HepG2 (cell line): ENCODE results near the gene NINL. TPM values are rescaled to one million over a fixed set of nuclear protein-coding genes. Genes with fewer than 3 reads are reported as not detected.

ENCODE experiments used
- ATAC-seq: fragments of 200-7000 bp; cut with Tn5 transposase; 3 replicates; pipeline ENCODE4 v1.9.1; 2020; ENCODE audit warnings: mild to moderate bottlenecking, moderate library complexity
- BruUV-seq: library from RNA; stranded (reverse); fragments of 400-500 nt; replicated peaks from 2 replicates; lab custom pipeline; 2021; lab: Mats Ljungman, UMichigan
- CTCF ChIA-PET: fragments of 300-600 bp; formaldehyde crosslinking; extraction: SDS; loops from one replicate; lab custom pipeline; 2021; ENCODE audit warnings: low total read pairs, inconsistent platforms, low intra/inter-chr PET ratio; lab: Yijun Ruan, JAX
- POLR2A ChIA-PET: fragments of 350-600 bp; sonication (Branson Sonifier 250); formaldehyde crosslinking; loops from one replicate; lab custom pipeline; 2020; ENCODE audit warnings: antibody characterized with exemption, inconsistent platforms; lab: Yijun Ruan, JAX
- DNase-seq: peaks from one replicate; pipeline ENCODE4 v3.0.0-alpha.2; 2015; ENCODE audit warnings: low spot score
- FAIRE-seq: peaks from 3 replicates; lab custom pipeline; 2011; peaks lifted over from hg19 to GRCh38; lab: Jason Lieb, UNC
- H2AFZ ChIP-seq: one replicate; pipeline ENCODE4 v1.6.1; 2011; ENCODE audit warnings: low read length, inconsistent platforms
- H3K27ac ChIP-seq: fragments of 300-600 bp; 3 replicates; pipeline ENCODE4 v1.8.0; 2011; ENCODE audit warnings: mixed run types, mild to moderate bottlenecking, mixed read lengths, low read length, inconsistent platforms; ENCODE audit not compliant: insufficient read depth; ENCODE audit errors: extremely low read length
- H3K27me3 ChIP-seq, 2 experiments: fragments of 200-600 bp in 1 of 2; 2 replicates in 1 of 2; 3 replicates in 1 of 2; pipeline versions ENCODE4 v1.6.0 to v1.8.0; 2011; ENCODE audit warnings: low read length in 2 of 2, mild to moderate bottlenecking in 2 of 2, moderate library complexity in 2 of 2, inconsistent platforms in 1 of 2; ENCODE audit not compliant: insufficient read depth in 2 of 2, control insufficient read depth in 1 of 2
- H3K36me3 ChIP-seq, 2 experiments: fragments of 200-600 bp in 1 of 2; replicated peaks in 1 of 2; 2 replicates in 1 of 2; 3 replicates in 1 of 2; pipeline versions ENCODE4 v1.5.1 to v1.8.0; 2011; ENCODE audit warnings: low read length in 2 of 2, inconsistent platforms in 1 of 2; ENCODE audit not compliant: insufficient read depth in 2 of 2, control insufficient read depth in 1 of 2
- H3K4me1 ChIP-seq: 2 replicates; pipeline ENCODE4 v1.5.1; 2012; ENCODE audit warnings: low read length, inconsistent platforms; ENCODE audit not compliant: insufficient read depth
- H3K4me2 ChIP-seq: 2 replicates; pipeline ENCODE4 v1.6.0; 2011; ENCODE audit warnings: low read depth, low read length, inconsistent platforms
- H3K4me3 ChIP-seq, 3 experiments: fragments of 200-600 bp in 1 of 3; sonication (generic), shearing (Covaris generic) in 1 of 3; replicated peaks in 1 of 3; 2 replicates each; pipeline ENCODE4 v1.5.1; 2011 to 2016; ENCODE audit warnings: low read length in 3 of 3, inconsistent platforms in 2 of 3, low read depth in 2 of 3, mild to moderate bottlenecking in 2 of 3, control low read depth in 1 of 3, mixed read lengths in 1 of 3; ENCODE audit not compliant: insufficient read depth in 1 of 3
- H3K79me2 ChIP-seq: one replicate; pipeline ENCODE4 v1.6.1; 2011; ENCODE audit warnings: low read length, inconsistent platforms; ENCODE audit not compliant: insufficient read depth
- H3K9ac ChIP-seq: 2 replicates; pipeline ENCODE4 v1.6.0; 2011; ENCODE audit warnings: mild to moderate bottlenecking, low read depth, low read length, inconsistent platforms; ENCODE audit not compliant: insufficient read depth
- H3K9me3 ChIP-seq: 2 replicates; pipeline ENCODE4 v1.5.1; 2012; ENCODE audit warnings: mild to moderate bottlenecking, low read length
- H4K20me1 ChIP-seq: 2 replicates; pipeline ENCODE4 v1.6.0; 2011; ENCODE audit warnings: inconsistent platforms, mild to moderate bottlenecking, low read length, moderate library complexity; ENCODE audit not compliant: insufficient read depth
- AGO2 ChIP-seq: fragments of 200-400 bp; formaldehyde crosslinking; optimal IDR thresholded peaks from 2 replicates; pipeline ENCODE3; 2017; ENCODE audit warnings: mild to moderate bottlenecking, low read depth, low read length, moderate library complexity
- ATF2 ChIP-seq: sonication (generic); formaldehyde crosslinking; IDR thresholded peaks from 2 replicates; pipeline ENCODE4 v1.4.0; 2020; ENCODE audit warnings: missing genetic modification reagents
- HNF1B ChIP-seq: sonication (generic); formaldehyde crosslinking; IDR thresholded peaks from 2 replicates; pipeline ENCODE4 v1.5.1; 2020; ENCODE audit warnings: mild to moderate bottlenecking, moderate library complexity, missing genetic modification reagents
- HOXA7 ChIP-seq: sonication (generic); formaldehyde crosslinking; IDR thresholded peaks from 2 replicates; pipeline ENCODE4 v1.8.1; 2022; ENCODE audit warnings: mild to moderate bottlenecking, missing genetic modification reagents, moderate library complexity
- KLF16 ChIP-seq, 2 experiments: sonication (generic) in 1 of 2; formaldehyde crosslinking in 1 of 2; IDR thresholded peaks; 2 replicates each; pipeline versions ENCODE4 v1.6.1 to v1.8.0; 2016 to 2023; ENCODE audit warnings: missing genetic modification reagents in 2 of 2, missing compliant biosample characterization in 1 of 2
- POGZ ChIP-seq: sonication (generic); formaldehyde crosslinking; IDR thresholded peaks from 2 replicates; pipeline ENCODE4 v1.4.0; 2020; ENCODE audit warnings: mild to moderate bottlenecking, missing genetic modification reagents
- RBM22 ChIP-seq: fragments of 200-400 bp; formaldehyde crosslinking; optimal IDR thresholded peaks from 2 replicates; pipeline ENCODE3; 2017; ENCODE audit warnings: mild to moderate bottlenecking, low read length, moderate library complexity
- RBM39 ChIP-seq: fragments of 200-400 bp; formaldehyde crosslinking; IDR thresholded peaks from one replicate; pipeline ENCODE4 v1.6.1; 2018; ENCODE audit warnings: antibody characterized with exemption, mild to moderate bottlenecking, low read depth, low read length; ENCODE audit not compliant: poor library complexity, severe bottlenecking
- SAP130 ChIP-seq: IDR thresholded peaks from 2 replicates; pipeline ENCODE4 v1.6.1; 2016; ENCODE audit warnings: low read depth
- TBX2 ChIP-seq: sonication (generic); formaldehyde crosslinking; IDR thresholded peaks from 2 replicates; pipeline ENCODE4 v1.5.0; 2020; ENCODE audit warnings: missing genetic modification reagents, mild to moderate bottlenecking, borderline replicate concordance
- TP53 ChIP-seq: sonication (generic); formaldehyde crosslinking; conservative IDR thresholded peaks from 2 replicates; pipeline ENCODE4 v1.4.0; 2020; ENCODE audit warnings: missing genetic modification reagents
- ZNF296 ChIP-seq: sonication (generic); formaldehyde crosslinking; conservative IDR thresholded peaks from 2 replicates; pipeline ENCODE4 v1.5.0; 2020; ENCODE audit warnings: mild to moderate bottlenecking, missing genetic modification reagents
- ZNF44 ChIP-seq: sonication (generic); formaldehyde crosslinking; IDR thresholded peaks from 2 replicates; pipeline ENCODE4 v1.5.1; 2020; ENCODE audit warnings: mild to moderate bottlenecking, missing genetic modification reagents
- ZNF580 ChIP-seq: IDR thresholded peaks from 2 replicates; pipeline ENCODE4 v1.6.1; 2016; ENCODE audit warnings: low read depth, borderline replicate concordance
- WGBS: methylation state at CpG from one replicate; pipeline ENCODE4 v1.1.6; 2017; ENCODE audit warnings: low lambda C conversion rate; 5-methylcytosine and 5-hydroxymethylcytosine counted together
- in situ Hi-C: cut with HindIII; loops from 2 replicates; pipeline ENCODE4 v1.10.0; 2017; ENCODE audit warnings: low pct_unique_long_range_greater_than_20kb; ENCODE audit not compliant: extremely low pct_ligation_motif_present
- intact Hi-C: fragments of 100-400 bp; cut with micrococcal nuclease; formaldehyde crosslinking; loops from one replicate; pipeline ENCODE4 v1.10.0; 2022; ENCODE audit not compliant: unreplicated experiment
- polyA plus RNA-seq, 8 experiments: library from polyadenylated mRNA; depleted of rRNA in 3 of 8; stranded (reverse) in 7 of 8; unstranded in 1 of 8; fragments of >200 nt; fragmentation: Illumina TruSeq in 4 of 8; extraction: Trizol in 4 of 8; gene quantifications; 2 replicates each; pipeline versions ENCODE4 v1.2.1 to v1.2.3, GENCODE V29; 2011 to 2016; ENCODE audit warnings: low read depth in 4 of 8, missing spikeins in 1 of 8, mixed read lengths in 1 of 8; ENCODE audit not compliant: insufficient read depth in 1 of 8
- total RNA-seq, 5 experiments: library from RNA; depleted of rRNA; stranded (reverse); fragments of >200 nt; fragmentation: Illumina TruSeq; extraction: Trizol; gene quantifications; 2 replicates each; pipeline ENCODE4 v1.2.3, GENCODE V29; 2016; ENCODE audit warnings: low read depth in 1 of 5

NINL gene
- total and polyA plus RNA-seq, 2 of the 13 experiments (the other 11 are each of a cell fraction or from before 2014, with no cell fraction given), result 32.3 to 34.3 TPM

- 95% methylated on average over 10 of the region's 10 CpGs for WGBS
- H3K4me1 ChIP-seq, result no peaks in the 10 kb centered on the region
- BruUV-seq, result no TSS peak
- 0 out of 2 replicates have a peak, but pooled peaks have one; percentile 17 for TF ChIP-seq ZNF296 (CRISPR knock-in tag)
- no peak for TF ChIP-seq SAP130 (CRISPR knock-in tag)
- H4K20me1 ChIP-seq, result no peaks in the 10 kb centered on the region
- DNase-seq (no peak), FAIRE-seq (no peak), ATAC-seq (no peak)
- H3K9ac ChIP-seq, result no peak overlapping the region
- intact Hi-C loops (no loop called here), in situ Hi-C loops (no loop called here)
- POLR2A ChIA-PET, result interaction anchor here (1.4 kb wide), 1 partner anchor 15 kb away, joined by 4 read pairs; no protein-coding TSS in a partner anchor
- no peak overlapping the region for H3K4me2 ChIP-seq
- H2AFZ ChIP-seq, result no peak overlapping the region
- no peak overlapping the region for H3K4me3 ChIP-seq
- CTCF ChIA-PET, result no interaction called here
- H3K9me3 ChIP-seq, result no peaks in the 10 kb centered on the region
- H3K36me3 ChIP-seq, result peaks cover 24 to 25% of the 10 kb centered on the region in 2 experiments
- no peaks in the 10 kb centered on the region for H3K27me3 ChIP-seq
- no peak overlapping the region for H3K27ac ChIP-seq
- no peaks in the 10 kb centered on the region for H3K79me2 ChIP-seq
Observed at GRCh38 chr20:25493137-25493536, 92.2 kb downstream of the NINL start.

- H3K4me3 ChIP-seq, result no peak overlapping the region
- no peaks in the 10 kb centered on the region for H4K20me1 ChIP-seq
- ChIA-PET POLR2A (interaction anchor here (1.5 kb wide), 1 partner anchor 93 kb away, joined by 3 read pairs; no protein-coding TSS in a partner anchor), CTCF (no interaction called here)
- no peak overlapping the region for H3K4me2 ChIP-seq
- in situ Hi-C loops (no loop called here), intact Hi-C loops (no loop called here)
- no peak overlapping the region for H2AFZ ChIP-seq
- no peak for FAIRE-seq
- H3K4me1 ChIP-seq, result no peaks in the 10 kb centered on the region
- BruUV-seq, result no TSS peak
- no peaks in the 10 kb centered on the region for H3K9me3 ChIP-seq
- 97% methylated on average over 12 of the region's 12 CpGs for WGBS
- DNase-seq, result no peak
- H3K27ac ChIP-seq, result no peak overlapping the region
- ATAC-seq, result no peak
- H3K36me3 ChIP-seq, result peaks cover 25 to 36% of the 10 kb centered on the region in 2 experiments
- no peaks in the 10 kb centered on the region for H3K79me2 ChIP-seq
- H3K27me3 ChIP-seq, result no peaks in the 10 kb centered on the region
- H3K9ac ChIP-seq, result no peak overlapping the region
- TF ChIP-seq POGZ, result no peak
- no peak for TF ChIP-seq ATF2 (CRISPR knock-in tag)
- no peak for TF ChIP-seq ZNF44
- TF ChIP-seq AGO2, result peak; percentile 26
- no peak for TF ChIP-seq HOXA7 (CRISPR knock-in tag)
- TF ChIP-seq ZNF580 (CRISPR knock-in tag), result no peak
- TF ChIP-seq HNF1B (CRISPR knock-in tag), result no peak
- TF ChIP-seq KLF16 (CRISPR knock-in tag; IDR thresholded peaks at IDR 0.05), result no peak
- TF ChIP-seq RBM39, result no peak
- TF ChIP-seq TBX2, result no peak
- TF ChIP-seq TP53 (CRISPR knock-in tag), result no peak
- TF ChIP-seq RBM22, result peak; percentile 41
Observed at GRCh38 chr20:25491446-25492038, 93.8 kb downstream of the NINL start.
